Measurements from ENCODE around the gene SPDL1. TPM values are rescaled to one million over a fixed set of nuclear protein-coding genes. Genes with fewer than 3 reads are reported as not detected.

The SPDL1 gene, protein sequence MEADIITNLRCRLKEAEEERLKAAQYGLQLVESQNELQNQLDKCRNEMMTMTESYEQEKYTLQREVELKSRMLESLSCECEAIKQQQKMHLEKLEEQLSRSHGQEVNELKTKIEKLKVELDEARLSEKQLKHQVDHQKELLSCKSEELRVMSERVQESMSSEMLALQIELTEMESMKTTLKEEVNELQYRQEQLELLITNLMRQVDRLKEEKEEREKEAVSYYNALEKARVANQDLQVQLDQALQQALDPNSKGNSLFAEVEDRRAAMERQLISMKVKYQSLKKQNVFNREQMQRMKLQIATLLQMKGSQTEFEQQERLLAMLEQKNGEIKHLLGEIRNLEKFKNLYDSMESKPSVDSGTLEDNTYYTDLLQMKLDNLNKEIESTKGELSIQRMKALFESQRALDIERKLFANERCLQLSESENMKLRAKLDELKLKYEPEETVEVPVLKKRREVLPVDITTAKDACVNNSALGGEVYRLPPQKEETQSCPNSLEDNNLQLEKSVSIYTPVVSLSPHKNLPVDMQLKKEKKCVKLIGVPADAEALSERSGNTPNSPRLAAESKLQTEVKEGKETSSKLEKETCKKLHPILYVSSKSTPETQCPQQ
- 10 to 100 TPM in 4 of 5 experiments, 1 to 10 TPM in 1; 9.9 to 27.2 (median 13.6) TPM for total RNA-seq
- 1 to 10 TPM; 6.6 to 8.5 TPM for polyA plus RNA-seq
- total RNA-seq = 10.0 reads per million, percentile 35 among the genes with 10 or more reads in this experiment

DNA sequence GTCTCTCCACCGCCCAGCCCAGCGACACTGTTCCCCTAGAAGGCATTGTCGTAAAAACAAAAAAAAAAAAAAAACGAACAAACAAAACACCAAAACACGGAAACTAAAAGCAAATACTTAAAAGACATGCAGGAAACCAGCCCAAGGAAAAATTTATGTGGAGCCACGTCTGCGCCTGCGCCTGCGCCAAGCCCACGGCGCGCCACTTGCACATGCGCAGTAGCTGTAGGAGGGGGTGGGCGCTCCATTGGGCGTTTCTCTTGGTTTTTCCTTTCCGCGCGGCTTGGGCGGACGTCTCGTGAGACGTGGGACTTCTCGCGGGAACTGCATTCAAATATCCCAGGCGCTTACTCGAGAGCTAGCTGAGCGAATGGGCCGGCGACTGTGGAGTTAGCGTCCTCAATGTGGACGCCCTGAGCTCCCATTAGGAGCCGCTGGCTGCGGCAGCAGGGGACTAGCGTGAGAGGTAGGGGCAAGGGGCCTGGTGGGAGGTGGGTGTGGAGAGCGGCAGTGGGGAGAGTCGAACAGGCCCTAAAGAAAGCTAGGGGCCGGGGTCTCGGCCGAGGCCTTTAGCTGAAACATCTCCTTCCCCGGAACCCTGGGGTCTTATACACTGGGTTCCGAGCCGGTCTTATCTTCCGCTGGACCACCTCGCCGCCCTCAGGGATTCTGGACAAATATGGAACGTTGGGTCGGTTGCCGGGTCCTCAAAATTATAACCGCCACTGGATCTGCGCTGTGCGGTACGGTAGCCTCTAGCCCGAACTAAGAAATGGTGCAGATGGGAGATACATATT, at the start of gene SPDL1:
Gene SPDL1, plus strand, starts transcription at position 350 of the 797 bp plus-strand sequence. CDS start 4,644 bp downstream, outside the sequence.
- ChIA-PET POLR2A (interaction anchor here (1.0 to 1.4 kb wide), 3 partner anchors 55 to 1804 kb away, joined by 3 to 17 read pairs (median 4); partner anchors contain the start of genes DOCK2 and NPM1), CTCF (interaction anchor here (0.6 to 0.7 kb wide), 2 partner anchors 65 to 596 kb away, joined by 4 to 5 read pairs; no protein-coding TSS in a partner anchor)
- DNase-seq = peak; percentile 86 to 95 (median 93)
- ATAC-seq = peak; percentile 97
- H3K36me3 Mint-ChIP-seq = peaks cover 0 to 10% (median 3%) of the 10 kb centered on the region in 5 donors
- H3K27ac ChIP-seq (ENCODE audit: low read depth, low read length) = peak within 1 kb of the TSS; percentile 83
- H3K4me3 Mint-ChIP-seq = peak within 1 kb of the TSS; percentile 93 to 99 (median 98)
- H3K4me1 ChIP-seq (ENCODE audit: control insufficient read depth in 2 of 2, insufficient read depth in 2 of 2, low read length in 2 of 2) = peaks cover 6% of the 10 kb centered on the region in 2 donors
- peaks cover 9 to 47% (median 40%) of the 10 kb centered on the region in 7 donors for H3K4me1 Mint-ChIP-seq
- no peaks in the 10 kb centered on the region for H3K27me3 ChIP-seq (ENCODE audit: control insufficient read depth in 2 of 2, insufficient read depth in 2 of 2, low read length in 2 of 2)
- no peaks in the 10 kb centered on the region for H3K9me3 Mint-ChIP-seq
- no peaks in the 10 kb centered on the region for H3K9me3 ChIP-seq (ENCODE audit: control insufficient read depth in 2 of 3, low read length in 3 of 3)
- intact Hi-C loops (cut with micrococcal nuclease) = loop anchor here (1.0 to 10.0 kb wide), 9 partner anchors 54 to 1804 kb away; partner anchors contain the start of genes DOCK2 (in 2 of the 2), PANK3 (in 2 of the 2) and NPM1 (in 1 of the 2)
- peak within 1 kb of the TSS; percentile 86 to 97 (median 91) for H3K27ac Mint-ChIP-seq
- peaks cover 0 to 15% (median 0%) of the 10 kb centered on the region in 5 donors for H3K27me3 Mint-ChIP-seq
- H3K4me3 ChIP-seq (ENCODE audit: low read length) = peak within 1 kb of the TSS; percentile 93
- H3K36me3 ChIP-seq (ENCODE audit: control insufficient read depth in 2 of 3, insufficient read depth in 3 of 3, low read length in 3 of 3) = no peaks in the 10 kb centered on the region

DNA sequence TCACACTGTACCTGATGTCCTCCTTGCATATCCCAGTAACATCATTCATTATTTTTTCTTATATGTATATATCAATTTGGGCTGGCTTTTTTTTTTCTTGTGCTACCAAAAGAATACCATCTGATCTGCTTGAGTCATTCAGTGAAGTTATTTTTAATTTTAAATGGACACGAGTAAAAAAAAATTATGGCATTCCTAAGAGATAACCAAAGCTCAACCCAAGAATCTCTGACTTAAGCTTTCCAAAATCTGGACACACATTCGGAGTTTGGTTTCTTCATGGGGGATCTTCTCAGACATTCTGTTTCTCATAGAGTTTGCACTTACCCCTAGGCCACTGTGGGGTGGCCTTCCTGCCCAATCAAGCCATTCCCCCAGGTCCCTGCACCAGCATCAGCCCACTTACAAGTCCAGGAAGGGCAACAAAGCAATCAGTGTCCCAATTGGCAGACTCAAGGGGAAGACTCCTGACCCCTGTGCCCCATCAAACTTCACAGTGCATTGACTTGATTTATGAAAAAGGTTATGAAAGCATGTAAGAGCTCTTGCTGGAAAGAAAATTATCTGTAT, 49.2 kb upstream of the SPDL1 start:
- Histone ChIP-seq H3K27me3 (ENCODE audit: control insufficient read depth in 2 of 2, insufficient read depth in 2 of 2, low read length in 2 of 2) (no peaks in the 10 kb centered on the region), H3K4me3 (ENCODE audit: low read length) (no peak overlapping the region), H3K9me3 (ENCODE audit: control insufficient read depth in 2 of 3, low read length in 3 of 3) (no peaks in the 10 kb centered on the region), H3K4me1 (ENCODE audit: control insufficient read depth in 2 of 2, insufficient read depth in 2 of 2, low read length in 2 of 2) (no peaks in the 10 kb centered on the region), H3K36me3 (ENCODE audit: control insufficient read depth in 2 of 3, insufficient read depth in 3 of 3, low read length in 3 of 3) (no peaks in the 10 kb centered on the region), H3K27ac (ENCODE audit: low read depth, low read length) (no peak overlapping the region)
- peaks cover 24 to 42% (median 26%) of the 10 kb centered on the region in 5 donors for H3K27me3 Mint-ChIP-seq
- H3K36me3 Mint-ChIP-seq = no peaks in the 10 kb centered on the region
- DNase-seq (no peak), ATAC-seq (no peak)
- CTCF ChIA-PET = no interaction called here
- intact Hi-C loops (cut with micrococcal nuclease) = no loop called here
- H3K4me3 Mint-ChIP-seq = no peak overlapping the region
- no peaks in the 10 kb centered on the region for H3K4me1 Mint-ChIP-seq
- H3K9me3 Mint-ChIP-seq = peaks cover 0 to 4% (median 0%) of the 10 kb centered on the region in 11 donors
- POLR2A ChIA-PET = no interaction called here
- H3K27ac Mint-ChIP-seq = no peak overlapping the region

DNA sequence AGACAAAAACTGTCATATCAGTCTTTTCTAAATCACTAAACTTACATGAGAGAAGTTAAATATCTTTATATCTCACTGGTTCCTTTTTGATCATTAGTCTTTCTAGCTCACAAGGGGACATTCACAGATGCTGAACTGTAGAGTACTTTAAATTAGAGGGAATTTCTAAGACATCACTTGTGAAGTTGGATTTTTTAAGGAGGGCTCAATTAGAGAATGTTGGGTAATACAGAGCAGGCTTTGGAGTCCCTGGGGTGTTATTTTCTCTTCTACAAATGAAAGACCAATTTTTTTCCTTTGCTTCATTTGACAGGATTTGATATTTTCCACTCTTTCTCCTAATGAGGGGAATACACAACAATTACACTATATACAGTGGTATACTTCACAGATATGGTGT, 48.6 kb upstream of the SPDL1 start:
- H3K4me1 ChIP-seq (ENCODE audit: control insufficient read depth in 2 of 2, insufficient read depth in 2 of 2, low read length in 2 of 2) = no peaks in the 10 kb centered on the region
- ChIA-PET POLR2A (no interaction called here), CTCF (no interaction called here)
- H3K9me3 ChIP-seq (ENCODE audit: control insufficient read depth in 2 of 3, low read length in 3 of 3) = no peaks in the 10 kb centered on the region
- H3K4me1 Mint-ChIP-seq = no peaks in the 10 kb centered on the region
- H3K27ac ChIP-seq (ENCODE audit: low read depth, low read length) = no peak overlapping the region
- no peaks in the 10 kb centered on the region for H3K36me3 Mint-ChIP-seq
- peaks cover 18 to 36% (median 25%) of the 10 kb centered on the region in 5 donors for H3K27me3 Mint-ChIP-seq
- H3K36me3 ChIP-seq (ENCODE audit: control insufficient read depth in 2 of 3, insufficient read depth in 3 of 3, low read length in 3 of 3) = no peaks in the 10 kb centered on the region
- intact Hi-C loops (cut with micrococcal nuclease) = no loop called here
- H3K27ac Mint-ChIP-seq = no peak overlapping the region
- DNase-seq (no peak), ATAC-seq (no peak)
- no peak overlapping the region for H3K4me3 Mint-ChIP-seq
- no peak overlapping the region for H3K4me3 ChIP-seq (ENCODE audit: low read length)
- H3K27me3 ChIP-seq (ENCODE audit: control insufficient read depth in 2 of 2, insufficient read depth in 2 of 2, low read length in 2 of 2) = no peaks in the 10 kb centered on the region
- peaks cover 0 to 4% (median 1%) of the 10 kb centered on the region in 11 donors for H3K9me3 Mint-ChIP-seq

DNA sequence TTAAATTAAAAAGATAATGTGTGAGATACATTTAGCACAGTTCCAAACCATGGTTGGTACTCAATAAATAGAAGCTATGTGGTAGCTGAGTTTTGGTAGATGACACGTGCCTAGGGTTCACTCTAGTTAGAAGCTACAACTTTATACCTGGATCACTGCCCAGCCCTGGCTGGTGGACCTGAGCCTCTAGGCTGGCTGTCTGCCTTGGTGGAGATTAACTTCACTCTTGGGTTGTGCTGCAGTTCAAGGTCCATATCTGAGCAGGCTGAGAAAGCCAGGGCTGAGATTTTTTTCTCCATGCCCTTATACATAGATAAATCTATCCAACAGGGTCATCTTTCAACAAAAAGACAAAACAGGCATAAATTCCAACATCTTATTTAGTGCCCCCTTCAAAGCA, 44.6 kb upstream of the SPDL1 start:
- Mint-ChIP-seq H3K9me3 (peaks cover 0 to 3% (median 0%) of the 10 kb centered on the region in 11 donors), H3K36me3 (no peaks in the 10 kb centered on the region), H3K4me1 (no peaks in the 10 kb centered on the region), H3K4me3 (no peak overlapping the region), H3K27me3 (peaks cover 5 to 29% (median 19%) of the 10 kb centered on the region in 5 donors), H3K27ac (no peak overlapping the region)
- intact Hi-C loops (cut with micrococcal nuclease) = no loop called here
- H3K36me3 ChIP-seq (ENCODE audit: control insufficient read depth in 2 of 3, insufficient read depth in 3 of 3, low read length in 3 of 3) = no peaks in the 10 kb centered on the region
- H3K27me3 ChIP-seq (ENCODE audit: control insufficient read depth in 2 of 2, insufficient read depth in 2 of 2, low read length in 2 of 2) = no peaks in the 10 kb centered on the region
- POLR2A ChIA-PET = no interaction called here
- no peak overlapping the region for H3K27ac ChIP-seq (ENCODE audit: low read depth, low read length)
- DNase-seq = no peak
- no peak for ATAC-seq
- no peaks in the 10 kb centered on the region for H3K9me3 ChIP-seq (ENCODE audit: control insufficient read depth in 2 of 3, low read length in 3 of 3)
- CTCF ChIA-PET = interaction anchor here (0.6 kb wide), 1 partner anchor 70 kb away, joined by 3 read pairs; no protein-coding TSS in a partner anchor
- no peak overlapping the region for H3K4me3 ChIP-seq (ENCODE audit: low read length)
- H3K4me1 ChIP-seq (ENCODE audit: control insufficient read depth in 2 of 2, insufficient read depth in 2 of 2, low read length in 2 of 2) = no peaks in the 10 kb centered on the region

DNA sequence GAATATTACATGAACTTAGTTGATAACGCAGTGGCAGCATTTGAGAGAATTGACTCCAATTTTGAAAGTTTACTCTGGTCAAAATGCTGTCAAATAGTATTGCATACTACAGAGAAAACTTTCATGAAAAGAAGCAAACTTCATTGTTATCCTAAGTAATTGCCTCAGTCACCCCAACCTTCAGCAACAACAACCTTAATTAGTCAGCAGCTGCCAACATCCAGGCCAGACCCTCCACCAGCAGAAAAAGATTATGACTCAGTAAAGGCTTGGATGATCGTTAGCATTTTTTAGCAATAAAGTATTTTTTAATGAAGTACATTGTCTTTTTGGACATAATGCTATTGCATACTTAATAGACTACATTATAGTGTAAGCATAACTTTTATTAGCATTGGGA, 40.8 kb upstream of the SPDL1 start:
- intact Hi-C loops (cut with micrococcal nuclease) = no loop called here
- H3K27ac Mint-ChIP-seq = no peak overlapping the region
- Histone ChIP-seq H3K4me3 (ENCODE audit: low read length) (no peak overlapping the region), H3K4me1 (ENCODE audit: control insufficient read depth in 2 of 2, insufficient read depth in 2 of 2, low read length in 2 of 2) (no peaks in the 10 kb centered on the region), H3K9me3 (ENCODE audit: control insufficient read depth in 2 of 3, low read length in 3 of 3) (no peaks in the 10 kb centered on the region), H3K36me3 (ENCODE audit: control insufficient read depth in 2 of 3, insufficient read depth in 3 of 3, low read length in 3 of 3) (no peaks in the 10 kb centered on the region), H3K27ac (ENCODE audit: low read depth, low read length) (no peak overlapping the region), H3K27me3 (ENCODE audit: control insufficient read depth in 2 of 2, insufficient read depth in 2 of 2, low read length in 2 of 2) (peaks cover 0 to 3% of the 10 kb centered on the region in 2 donors)
- peaks cover 0 to 3% (median 0%) of the 10 kb centered on the region in 11 donors for H3K9me3 Mint-ChIP-seq
- ChIA-PET CTCF (no interaction called here), POLR2A (no interaction called here)
- peaks cover 15 to 31% (median 26%) of the 10 kb centered on the region in 5 donors for H3K27me3 Mint-ChIP-seq
- H3K4me1 Mint-ChIP-seq = no peaks in the 10 kb centered on the region
- no peaks in the 10 kb centered on the region for H3K36me3 Mint-ChIP-seq
- ATAC-seq (no peak), DNase-seq (no peak)
- no peak overlapping the region for H3K4me3 Mint-ChIP-seq
